ENCODE results near the gene SLC30A7.

GRCh38 chr1:100875228-100875627 lies 20.7 kb upstream of the SLC30A7 start:
- TF ChIP-seq, protein P1, sequence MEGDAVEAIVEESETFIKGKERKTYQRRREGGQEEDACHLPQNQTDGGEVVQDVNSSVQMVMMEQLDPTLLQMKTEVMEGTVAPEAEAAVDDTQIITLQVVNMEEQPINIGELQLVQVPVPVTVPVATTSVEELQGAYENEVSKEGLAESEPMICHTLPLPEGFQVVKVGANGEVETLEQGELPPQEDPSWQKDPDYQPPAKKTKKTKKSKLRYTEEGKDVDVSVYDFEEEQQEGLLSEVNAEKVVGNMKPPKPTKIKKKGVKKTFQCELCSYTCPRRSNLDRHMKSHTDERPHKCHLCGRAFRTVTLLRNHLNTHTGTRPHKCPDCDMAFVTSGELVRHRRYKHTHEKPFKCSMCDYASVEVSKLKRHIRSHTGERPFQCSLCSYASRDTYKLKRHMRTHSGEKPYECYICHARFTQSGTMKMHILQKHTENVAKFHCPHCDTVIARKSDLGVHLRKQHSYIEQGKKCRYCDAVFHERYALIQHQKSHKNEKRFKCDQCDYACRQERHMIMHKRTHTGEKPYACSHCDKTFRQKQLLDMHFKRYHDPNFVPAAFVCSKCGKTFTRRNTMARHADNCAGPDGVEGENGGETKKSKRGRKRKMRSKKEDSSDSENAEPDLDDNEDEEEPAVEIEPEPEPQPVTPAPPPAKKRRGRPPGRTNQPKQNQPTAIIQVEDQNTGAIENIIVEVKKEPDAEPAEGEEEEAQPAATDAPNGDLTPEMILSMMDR (IDR thresholded peaks at IDR 0.05; ENCODE audit: low read depth, low read length, missing input control), result no peak
- TF ChIP-seq TAF1 (conservative IDR thresholded peaks at IDR 0.05), result no peak
- no peak for TF ChIP-seq GABPA (IDR thresholded peaks at IDR 0.05 in 1 of 2, conservative IDR thresholded peaks at IDR 0.05 in 1 of 2)
- TF ChIP-seq, protein P2, sequence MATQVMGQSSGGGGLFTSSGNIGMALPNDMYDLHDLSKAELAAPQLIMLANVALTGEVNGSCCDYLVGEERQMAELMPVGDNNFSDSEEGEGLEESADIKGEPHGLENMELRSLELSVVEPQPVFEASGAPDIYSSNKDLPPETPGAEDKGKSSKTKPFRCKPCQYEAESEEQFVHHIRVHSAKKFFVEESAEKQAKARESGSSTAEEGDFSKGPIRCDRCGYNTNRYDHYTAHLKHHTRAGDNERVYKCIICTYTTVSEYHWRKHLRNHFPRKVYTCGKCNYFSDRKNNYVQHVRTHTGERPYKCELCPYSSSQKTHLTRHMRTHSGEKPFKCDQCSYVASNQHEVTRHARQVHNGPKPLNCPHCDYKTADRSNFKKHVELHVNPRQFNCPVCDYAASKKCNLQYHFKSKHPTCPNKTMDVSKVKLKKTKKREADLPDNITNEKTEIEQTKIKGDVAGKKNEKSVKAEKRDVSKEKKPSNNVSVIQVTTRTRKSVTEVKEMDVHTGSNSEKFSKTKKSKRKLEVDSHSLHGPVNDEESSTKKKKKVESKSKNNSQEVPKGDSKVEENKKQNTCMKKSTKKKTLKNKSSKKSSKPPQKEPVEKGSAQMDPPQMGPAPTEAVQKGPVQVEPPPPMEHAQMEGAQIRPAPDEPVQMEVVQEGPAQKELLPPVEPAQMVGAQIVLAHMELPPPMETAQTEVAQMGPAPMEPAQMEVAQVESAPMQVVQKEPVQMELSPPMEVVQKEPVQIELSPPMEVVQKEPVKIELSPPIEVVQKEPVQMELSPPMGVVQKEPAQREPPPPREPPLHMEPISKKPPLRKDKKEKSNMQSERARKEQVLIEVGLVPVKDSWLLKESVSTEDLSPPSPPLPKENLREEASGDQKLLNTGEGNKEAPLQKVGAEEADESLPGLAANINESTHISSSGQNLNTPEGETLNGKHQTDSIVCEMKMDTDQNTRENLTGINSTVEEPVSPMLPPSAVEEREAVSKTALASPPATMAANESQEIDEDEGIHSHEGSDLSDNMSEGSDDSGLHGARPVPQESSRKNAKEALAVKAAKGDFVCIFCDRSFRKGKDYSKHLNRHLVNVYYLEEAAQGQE (IDR thresholded peaks at IDR 0.05), result no peak
- no peak for TF ChIP-seq JUND (IDR thresholded peaks at IDR 0.05)
- no peak for TF ChIP-seq SP1 (IDR thresholded peaks at IDR 0.05)
- no peak for TF ChIP-seq EGR1 (IDR thresholded peaks at IDR 0.05; ENCODE audit: low read depth in 2 of 2)
- TF ChIP-seq RAD21 (IDR thresholded peaks at IDR 0.05), result no peak

All from liver (tissue), 3 donors.